ENCODE measurements around the gene KCNJ4.
"Not testable (repeated sequence)": the region's sequence is repeated elsewhere in the genome, so short reads cannot be mapped to it uniquely, and the experiment has no call there.

KCNJ4 gene

DNA sequence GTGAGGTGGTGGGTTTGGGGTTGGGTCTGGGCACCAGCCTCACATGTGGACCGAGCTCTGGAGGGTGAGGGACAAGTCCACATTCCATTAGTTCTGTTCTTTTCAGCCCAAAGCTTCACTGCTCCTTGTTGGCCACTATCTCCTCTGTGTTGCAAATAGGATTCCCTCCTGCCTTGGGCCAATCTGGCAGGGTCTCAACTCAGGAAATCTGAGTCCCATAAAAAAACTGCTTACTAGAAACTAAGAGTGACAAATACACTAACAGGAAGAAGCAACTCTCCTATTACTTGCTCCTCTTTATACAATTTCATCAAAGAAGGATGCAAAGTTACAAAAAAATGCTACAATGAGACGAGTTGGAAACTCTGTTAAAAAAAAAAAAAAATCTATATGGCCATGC lies 71.6 kb downstream of the KCNJ4 start:
- ATAC-seq = no peak
- TF ChIP-seq ZNF70 (CRISPR knock-in tag; IDR thresholded peaks at IDR 0.05) = no peak
- no peak for TF ChIP-seq PATZ1 (CRISPR knock-in tag; IDR thresholded peaks at IDR 0.05; ENCODE audit: borderline replicate concordance)
- TF ChIP-seq CREB5 (CRISPR knock-in tag; IDR thresholded peaks at IDR 0.05; ENCODE audit: low read depth) = no peak
- TF ChIP-seq, protein P1, sequence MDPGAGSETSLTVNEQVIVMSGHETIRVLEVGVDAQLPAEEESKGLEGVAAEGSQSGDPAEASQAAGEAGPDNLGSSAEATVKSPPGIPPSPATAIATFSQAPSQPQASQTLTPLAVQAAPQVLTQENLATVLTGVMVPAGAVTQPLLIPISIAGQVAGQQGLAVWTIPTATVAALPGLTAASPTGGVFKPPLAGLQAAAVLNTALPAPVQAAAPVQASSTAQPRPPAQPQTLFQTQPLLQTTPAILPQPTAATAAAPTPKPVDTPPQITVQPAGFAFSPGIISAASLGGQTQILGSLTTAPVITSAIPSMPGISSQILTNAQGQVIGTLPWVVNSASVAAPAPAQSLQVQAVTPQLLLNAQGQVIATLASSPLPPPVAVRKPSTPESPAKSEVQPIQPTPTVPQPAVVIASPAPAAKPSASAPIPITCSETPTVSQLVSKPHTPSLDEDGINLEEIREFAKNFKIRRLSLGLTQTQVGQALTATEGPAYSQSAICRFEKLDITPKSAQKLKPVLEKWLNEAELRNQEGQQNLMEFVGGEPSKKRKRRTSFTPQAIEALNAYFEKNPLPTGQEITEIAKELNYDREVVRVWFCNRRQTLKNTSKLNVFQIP (CRISPR knock-in tag; IDR thresholded peaks at IDR 0.05; ENCODE audit: borderline replicate concordance, low read depth) = no peak
- TF ChIP-seq, protein P2, sequence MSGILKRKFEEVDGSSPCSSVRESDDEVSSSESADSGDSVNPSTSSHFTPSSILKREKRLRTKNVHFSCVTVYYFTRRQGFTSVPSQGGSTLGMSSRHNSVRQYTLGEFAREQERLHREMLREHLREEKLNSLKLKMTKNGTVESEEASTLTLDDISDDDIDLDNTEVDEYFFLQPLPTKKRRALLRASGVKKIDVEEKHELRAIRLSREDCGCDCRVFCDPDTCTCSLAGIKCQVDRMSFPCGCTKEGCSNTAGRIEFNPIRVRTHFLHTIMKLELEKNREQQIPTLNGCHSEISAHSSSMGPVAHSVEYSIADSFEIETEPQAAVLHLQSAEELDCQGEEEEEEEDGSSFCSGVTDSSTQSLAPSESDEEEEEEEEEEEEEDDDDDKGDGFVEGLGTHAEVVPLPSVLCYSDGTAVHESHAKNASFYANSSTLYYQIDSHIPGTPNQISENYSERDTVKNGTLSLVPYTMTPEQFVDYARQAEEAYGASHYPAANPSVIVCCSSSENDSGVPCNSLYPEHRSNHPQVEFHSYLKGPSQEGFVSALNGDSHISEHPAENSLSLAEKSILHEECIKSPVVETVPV (CRISPR knock-in tag; IDR thresholded peaks at IDR 0.05) = no peak
- TF ChIP-seq SNAI2 (CRISPR knock-in tag; IDR thresholded peaks at IDR 0.05) = no peak
- TF ChIP-seq BACH2 (CRISPR knock-in tag; IDR thresholded peaks at IDR 0.05; ENCODE audit: borderline replicate concordance) = no peak
- TF ChIP-seq, protein P3, sequence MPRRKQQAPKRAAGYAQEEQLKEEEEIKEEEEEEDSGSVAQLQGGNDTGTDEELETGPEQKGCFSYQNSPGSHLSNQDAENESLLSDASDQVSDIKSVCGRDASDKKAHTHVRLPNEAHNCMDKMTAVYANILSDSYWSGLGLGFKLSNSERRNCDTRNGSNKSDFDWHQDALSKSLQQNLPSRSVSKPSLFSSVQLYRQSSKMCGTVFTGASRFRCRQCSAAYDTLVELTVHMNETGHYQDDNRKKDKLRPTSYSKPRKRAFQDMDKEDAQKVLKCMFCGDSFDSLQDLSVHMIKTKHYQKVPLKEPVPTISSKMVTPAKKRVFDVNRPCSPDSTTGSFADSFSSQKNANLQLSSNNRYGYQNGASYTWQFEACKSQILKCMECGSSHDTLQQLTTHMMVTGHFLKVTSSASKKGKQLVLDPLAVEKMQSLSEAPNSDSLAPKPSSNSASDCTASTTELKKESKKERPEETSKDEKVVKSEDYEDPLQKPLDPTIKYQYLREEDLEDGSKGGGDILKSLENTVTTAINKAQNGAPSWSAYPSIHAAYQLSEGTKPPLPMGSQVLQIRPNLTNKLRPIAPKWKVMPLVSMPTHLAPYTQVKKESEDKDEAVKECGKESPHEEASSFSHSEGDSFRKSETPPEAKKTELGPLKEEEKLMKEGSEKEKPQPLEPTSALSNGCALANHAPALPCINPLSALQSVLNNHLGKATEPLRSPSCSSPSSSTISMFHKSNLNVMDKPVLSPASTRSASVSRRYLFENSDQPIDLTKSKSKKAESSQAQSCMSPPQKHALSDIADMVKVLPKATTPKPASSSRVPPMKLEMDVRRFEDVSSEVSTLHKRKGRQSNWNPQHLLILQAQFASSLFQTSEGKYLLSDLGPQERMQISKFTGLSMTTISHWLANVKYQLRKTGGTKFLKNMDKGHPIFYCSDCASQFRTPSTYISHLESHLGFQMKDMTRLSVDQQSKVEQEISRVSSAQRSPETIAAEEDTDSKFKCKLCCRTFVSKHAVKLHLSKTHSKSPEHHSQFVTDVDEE (CRISPR knock-in tag; IDR thresholded peaks at IDR 0.05) = no peak
- no peak for TF ChIP-seq ZNF565 (CRISPR knock-in tag; conservative IDR thresholded peaks at IDR 0.05; ENCODE audit: low read depth)
- no peak for TF ChIP-seq CSDC2 (CRISPR knock-in tag; IDR thresholded peaks at IDR 0.05)
- TF ChIP-seq TCF4 (CRISPR knock-in tag; IDR thresholded peaks at IDR 0.05; ENCODE audit: borderline replicate concordance) = no peak
- TF ChIP-seq PPARA (CRISPR knock-in tag; IDR thresholded peaks at IDR 0.05; ENCODE audit: borderline replicate concordance) = no peak
- no peak for TF ChIP-seq ZFP3 (CRISPR knock-in tag; IDR thresholded peaks at IDR 0.05)
- no peak for TF ChIP-seq TOX (CRISPR knock-in tag; IDR thresholded peaks at IDR 0.05; ENCODE audit: borderline replicate concordance)
- TF ChIP-seq GLIS3 (CRISPR knock-in tag; IDR thresholded peaks at IDR 0.05) = no peak
- TF ChIP-seq RARB (CRISPR knock-in tag; IDR thresholded peaks at IDR 0.05) = no peak
- no peak for TF ChIP-seq ESRRG (CRISPR knock-in tag; IDR thresholded peaks at IDR 0.05)
- no peak for TF ChIP-seq ARNTL (CRISPR knock-in tag; IDR thresholded peaks at IDR 0.05; ENCODE audit: borderline replicate concordance, low read depth)

DNA sequence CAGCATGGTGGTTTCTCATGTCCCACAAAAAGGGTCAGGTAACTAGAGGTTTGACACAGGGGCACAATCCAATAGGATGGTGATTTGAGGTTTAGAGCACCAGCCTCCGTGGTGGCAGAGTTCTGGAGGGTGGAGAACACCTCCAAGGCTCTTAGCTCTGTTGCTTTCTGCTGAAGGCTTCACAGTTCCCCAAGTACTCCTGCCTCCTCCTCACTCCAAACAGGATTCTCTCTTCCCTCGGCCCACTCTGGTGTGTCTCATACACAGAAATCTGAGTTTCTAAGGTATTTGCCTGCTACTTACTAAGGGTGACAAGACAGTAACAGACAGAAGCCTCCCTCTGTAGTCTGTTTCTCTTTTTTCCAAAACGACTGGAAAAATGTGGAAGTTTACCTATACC lies 73.6 kb downstream of the KCNJ4 start:
- not testable (repeated sequence) for ATAC-seq
